Pulmonary artery endothelial cell (primary cell): ENCODE results near the gene FRK. TPM values are rescaled to one million over a fixed set of nuclear protein-coding genes. Genes with fewer than 3 reads are reported as not detected.
"Not testable (repeated sequence)": the region's sequence is repeated elsewhere in the genome, so short reads cannot be mapped to it uniquely, and the experiment has no call there.

Experiments
- DNase-seq: peaks from one replicate; pipeline ENCODE4 v3.0.0-alpha.2; 2011; ENCODE audit warnings: low read depth, low spot score
- total RNA-seq: library from RNA; depleted of rRNA; stranded (reverse); fragments of >200 nt; gene quantifications from 2 replicates; pipeline ENCODE4 v1.2.3, GENCODE V29; 2014

The FRK gene
- total RNA-seq, 1 donor from 2014 or later: 0.07 TPM

DNA sequence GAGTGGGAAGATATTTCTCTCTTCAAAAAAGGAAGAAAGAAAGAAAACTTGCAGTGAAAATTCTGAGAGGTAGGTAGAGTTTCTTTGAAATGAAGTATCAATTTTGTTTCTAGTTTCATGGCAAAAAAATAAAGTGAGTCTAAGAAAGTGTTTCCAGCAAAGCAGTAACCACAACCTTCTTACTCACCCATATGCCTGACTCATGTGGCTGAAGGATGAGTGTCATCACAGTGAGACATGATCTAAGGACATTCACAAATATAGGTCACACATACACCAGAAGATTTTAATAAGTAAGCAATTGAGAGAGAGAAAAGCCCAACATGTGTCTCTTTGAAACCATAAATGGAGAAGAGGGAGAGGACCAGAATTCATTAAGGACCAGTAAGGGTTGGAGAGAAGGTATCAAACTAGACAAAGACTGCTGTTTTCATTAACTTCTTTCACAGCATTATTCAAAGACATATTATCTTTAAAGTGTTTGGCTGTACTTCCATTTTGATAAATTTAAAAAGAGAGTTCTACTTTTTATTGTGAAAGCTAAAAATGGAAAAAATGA lies 169.5 kb downstream of the FRK start:
- no peak for DNase-seq

DNA sequence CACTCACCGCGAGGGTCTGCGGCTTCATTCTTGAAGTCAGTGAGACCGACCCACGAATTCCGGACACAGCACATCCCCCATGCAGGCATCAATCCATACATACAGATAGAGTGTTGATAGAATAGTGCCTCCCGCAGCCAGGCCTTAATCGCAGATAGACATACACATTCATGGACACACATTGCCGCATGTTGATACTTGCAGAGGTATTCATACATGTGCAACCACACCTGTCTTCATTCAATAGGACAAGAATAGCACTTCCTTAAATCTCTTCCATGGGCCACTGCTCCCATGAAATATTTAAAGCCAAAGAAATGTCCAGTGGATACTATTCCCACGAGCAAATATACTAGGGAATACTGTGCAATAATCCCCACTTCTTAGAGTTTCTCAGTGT lies 170.5 kb downstream of the FRK start:
- DNase-seq: no peak

DNA sequence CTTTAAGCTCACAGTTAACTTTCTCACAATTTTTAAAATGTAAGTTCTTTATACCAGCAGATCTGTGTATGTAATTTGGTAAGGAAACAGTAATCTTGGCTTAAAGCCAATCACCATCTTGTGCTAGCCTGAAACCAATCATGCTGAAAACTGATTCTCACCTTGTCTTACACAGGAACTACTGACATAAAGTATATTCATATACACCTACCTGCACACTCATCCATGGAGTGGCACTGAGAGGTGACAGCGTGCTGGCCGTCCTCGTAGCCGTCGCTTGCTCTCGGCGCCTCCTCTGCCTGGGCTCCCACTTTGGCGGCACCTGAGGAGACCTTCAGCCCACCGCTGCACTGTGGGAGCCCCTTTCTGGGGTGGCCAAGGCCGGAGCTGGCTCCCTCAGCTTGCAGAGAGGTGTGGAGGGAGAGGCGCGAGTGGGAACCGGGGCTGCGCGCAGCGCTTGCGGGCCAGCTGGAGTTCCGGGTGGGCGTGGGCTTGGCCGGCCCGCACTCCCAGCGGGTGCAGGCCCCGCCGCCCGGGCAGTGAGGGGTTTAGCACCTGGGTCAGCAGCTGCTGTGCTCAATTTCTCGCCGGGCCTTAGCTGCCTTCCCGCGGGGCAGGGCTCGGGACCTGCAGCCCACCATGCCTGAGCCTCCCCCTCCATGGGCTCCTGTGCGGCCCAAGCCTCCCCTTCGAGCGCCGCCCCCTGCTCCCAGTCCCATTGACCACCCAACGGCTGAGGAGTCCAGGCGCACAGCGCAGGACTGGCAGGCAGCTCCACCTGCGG lies 171.8 kb downstream of the FRK start:
- DNase-seq: not testable (repeated sequence)

DNA sequence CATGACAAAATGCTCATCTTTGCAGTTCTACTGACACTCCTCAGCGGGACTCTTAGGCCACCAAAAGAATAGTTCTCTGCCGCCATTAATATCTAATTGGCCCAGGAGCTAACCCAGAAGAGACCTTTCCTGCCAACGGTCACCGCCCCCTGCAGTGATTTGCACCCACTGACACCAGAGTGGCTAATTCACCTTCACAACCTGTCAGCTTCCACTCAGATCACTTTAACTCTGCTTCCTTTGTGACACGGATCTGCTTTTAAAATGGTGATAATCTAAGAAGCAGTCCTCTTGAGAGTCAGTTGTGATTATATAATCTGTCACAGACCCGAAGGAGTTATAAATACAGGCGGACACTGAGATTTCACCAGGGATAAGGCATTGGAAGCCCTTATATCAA lies 172.8 kb downstream of the FRK start:
- DNase-seq: no peak

DNA sequence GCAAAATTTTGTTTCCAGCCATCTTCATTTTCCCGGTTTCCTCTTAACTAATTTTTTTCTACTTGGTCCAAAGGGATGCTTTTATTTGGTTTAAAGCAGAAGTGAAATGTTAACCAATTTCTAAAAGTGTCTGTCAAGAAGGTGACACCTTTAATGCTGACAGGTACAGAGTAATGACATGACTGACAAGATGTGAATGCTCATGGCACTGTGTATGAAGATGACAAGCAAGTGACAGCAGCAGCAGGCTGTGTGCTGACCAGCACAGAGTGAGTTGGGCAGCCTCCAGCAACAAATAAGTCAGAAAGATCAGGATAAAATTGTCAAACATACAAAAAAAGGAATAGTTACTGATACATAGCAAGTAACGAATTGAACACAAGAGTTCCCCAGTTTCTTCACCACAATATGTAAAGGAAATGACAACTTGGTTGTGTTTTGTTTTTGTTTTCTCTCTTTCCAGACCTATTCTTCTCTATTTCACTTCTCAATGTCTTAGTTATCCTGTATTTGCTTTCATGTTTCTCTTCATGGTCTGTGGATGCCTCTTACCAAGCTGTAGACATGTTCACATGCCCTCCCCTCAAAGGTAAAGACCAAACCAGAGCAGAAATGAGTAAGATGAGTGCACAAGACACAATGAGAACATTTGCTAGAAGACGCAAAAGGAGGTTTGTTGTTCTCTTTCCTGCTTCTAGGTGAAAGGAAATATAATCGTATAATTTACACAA lies 174.9 kb downstream of the FRK start:
- no peak for DNase-seq

GRCh38 chr6:115882771-115883170 lies 177.9 kb downstream of the FRK start:
- DNase-seq: no peak

DNA sequence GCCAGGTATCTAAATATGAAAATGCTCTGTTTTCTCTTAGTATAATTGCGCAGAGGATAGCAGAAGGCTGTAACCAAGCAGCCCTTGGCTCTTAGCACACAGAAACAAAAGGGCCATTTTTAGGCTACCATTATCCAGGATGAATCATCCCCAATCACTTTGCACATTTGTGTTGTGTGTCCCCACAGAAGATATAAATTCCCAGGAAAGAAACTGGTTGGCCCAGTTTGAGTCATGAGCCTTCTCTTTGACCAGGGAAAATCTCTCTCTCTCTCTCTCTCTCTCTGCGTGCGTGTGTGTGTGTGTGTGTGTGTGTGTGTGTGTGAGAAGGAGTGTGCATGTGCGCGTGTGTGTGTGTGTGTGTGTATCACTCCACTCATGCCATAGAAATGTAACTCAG lies 178.5 kb downstream of the FRK start:
- no peak for DNase-seq

Other genes with a start within 250 kb of the FRK start
- gene NT5DC1, start 40.0 kb upstream of the FRK start, total RNA-seq: 9.5 and 14.6 TPM in 2 replicates
- not detected in 2 replicates for gene COL10A1, start 65.2 kb upstream of the FRK start, total RNA-seq
- 11.1 and 14.4 TPM in 2 replicates for gene TSPYL4, start 193.2 kb upstream of the FRK start, total RNA-seq
- 92.8 and 113 TPM in 2 replicates for gene TSPYL1, start 219.0 kb upstream of the FRK start, total RNA-seq